Measurements from ENCODE around the gene SMAD3. TPM values are rescaled to one million over a fixed set of nuclear protein-coding genes. Genes with fewer than 3 reads are reported as not detected.
A peak's percentile ranks its signal among the peaks of the same experiment; 100 is the strongest.

The SMAD3 gene
- total RNA-seq, 6 experiments from 2014 or later = 9.2 to 34.0 (median 14.4) TPM

- TF ChIP-seq CTCF (IDR thresholded peaks at IDR 0.05) (no peak), POLR2A (IDR thresholded peaks at IDR 0.05) (no peak)
- H3K4me3 ChIP-seq = no peak overlapping the region
- intact Hi-C loops (cut with DNase I) = no loop called here
- ATAC-seq = peak in 1 of 4 donors; percentile 12
- no peaks in the 10 kb centered on the region for H3K36me3 ChIP-seq
- H3K4me1 ChIP-seq = peaks cover 0 to 51% (median 16%) of the 10 kb centered on the region in 4 donors
- no peaks in the 10 kb centered on the region for H3K27me3 ChIP-seq
- H3K27ac ChIP-seq = no peak overlapping the region
- H3K9me3 ChIP-seq = no peaks in the 10 kb centered on the region
- no peak for DNase-seq
- WGBS (ENCODE audit: insufficient coverage, low coverage, low lambda C conversion rate, missing lambda C conversion rate) = 36% methylated on average over 4 of the region's 4 CpGs
Observed at GRCh38 chr15:67127965-67128364, 62.6 kb downstream of the SMAD3 start.

GRCh38 chr15:67130166-67130565, 64.8 kb downstream of the SMAD3 start:
- no peak overlapping the region for H3K27ac ChIP-seq
- ATAC-seq (no peak), DNase-seq (no peak)
- no peak overlapping the region for H3K4me3 ChIP-seq
- H3K36me3 ChIP-seq = no peaks in the 10 kb centered on the region
- H3K27me3 ChIP-seq = no peaks in the 10 kb centered on the region
- no peaks in the 10 kb centered on the region for H3K9me3 ChIP-seq
- no peak for TF ChIP-seq POLR2A (IDR thresholded peaks at IDR 0.05)
- no peak for TF ChIP-seq CTCF (IDR thresholded peaks at IDR 0.05)
- WGBS (ENCODE audit: insufficient coverage, low coverage, low lambda C conversion rate, missing lambda C conversion rate) = 97% methylated on average over 3 of the region's 12 CpGs
- H3K4me1 ChIP-seq = peaks cover 3 to 61% (median 32%) of the 10 kb centered on the region in 4 donors
- intact Hi-C loops (cut with DNase I) = no loop called here

- DNase-seq (no peak), ATAC-seq (no peak)
- Histone ChIP-seq H3K36me3 (no peaks in the 10 kb centered on the region), H3K27me3 (no peaks in the 10 kb centered on the region), H3K4me3 (no peak overlapping the region), H3K27ac (no peak overlapping the region), H3K9me3 (no peaks in the 10 kb centered on the region), H3K4me1 (peaks cover 3 to 59% (median 33%) of the 10 kb centered on the region in 4 donors)
- intact Hi-C loops (cut with DNase I) = no loop called here
- 82% methylated on average over 11 of the region's 15 CpGs for WGBS (ENCODE audit: insufficient coverage, low coverage, low lambda C conversion rate, missing lambda C conversion rate)
- TF ChIP-seq POLR2A (IDR thresholded peaks at IDR 0.05) = no peak
- TF ChIP-seq CTCF (IDR thresholded peaks at IDR 0.05) = no peak
Observed at GRCh38 chr15:67130673-67131601, 65.5 kb downstream of the SMAD3 start.

- intact Hi-C loops (cut with DNase I) = no loop called here
- H3K27ac ChIP-seq = no peak overlapping the region
Observed at GRCh38 chr15:67132276-67132675, 66.9 kb downstream of the SMAD3 start.

More at GRCh38 chr15:67132276-67132675, 66.9 kb downstream of the SMAD3 start:
- Histone ChIP-seq H3K4me1 (peaks cover 0 to 59% (median 29%) of the 10 kb centered on the region in 4 donors), H3K4me3 (no peak overlapping the region), H3K27me3 (no peaks in the 10 kb centered on the region), H3K36me3 (no peaks in the 10 kb centered on the region), H3K9me3 (no peaks in the 10 kb centered on the region)
- ATAC-seq (no peak), DNase-seq (no peak)
- no peak for TF ChIP-seq POLR2A (IDR thresholded peaks at IDR 0.05)
- TF ChIP-seq CTCF (IDR thresholded peaks at IDR 0.05) = no peak
- WGBS (ENCODE audit: insufficient coverage, low coverage, low lambda C conversion rate, missing lambda C conversion rate) = 52% methylated on average over 2 of the region's 3 CpGs
